GM18505 (cell line): ENCODE measurements around the gene TRIM22.

Source experiments
- ATAC-seq: cut with Tn5 transposase; IDR thresholded peaks from one replicate; pipeline ENCODE4 v1.9.1; 2021; ENCODE audit not compliant: unreplicated experiment
- POLR2A ChIP-seq: IDR thresholded peaks from 4 replicates; pipeline ENCODE4 v1.6.1; 2011; ENCODE audit warnings: borderline replicate concordance; ENCODE audit not compliant: insufficient read depth, insufficient read length; ENCODE audit errors: extremely low read depth

The TRIM22 gene

GRCh38 chr11:5749836-5750235, 60.2 kb downstream of the TRIM22 start:
- no peak for TF ChIP-seq POLR2A
- no peak for ATAC-seq

DNA sequence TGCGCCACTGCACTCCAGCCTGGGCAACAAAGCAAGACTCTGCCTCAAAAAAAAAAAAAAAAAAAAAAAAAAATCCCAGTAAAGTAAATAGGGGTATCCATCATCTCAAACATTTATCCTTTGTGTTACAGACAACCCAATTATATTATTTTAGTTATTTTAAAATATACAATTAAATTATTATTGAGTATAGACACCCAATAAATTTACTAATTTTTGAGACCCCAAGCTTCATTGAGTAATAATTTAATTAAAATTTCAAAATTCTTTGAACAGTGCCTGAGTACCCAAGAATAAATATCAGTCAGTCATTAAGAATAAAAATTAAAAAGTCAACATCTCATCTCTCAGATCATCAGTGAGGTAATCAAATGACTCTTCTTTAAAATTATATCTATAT, 64.4 kb downstream of the TRIM22 start, which contains the start of gene OR52N4:
Gene OR52N4 (plus strand): TSS at position 301 of the 400 bp plus-strand sequence. CDS start 498 bp downstream, outside the sequence.
- TF ChIP-seq POLR2A: no peak

More for the DNA sequence above, 64.4 kb downstream of the TRIM22 start, which contains the start of gene OR52N4:
- ATAC-seq: no peak
